ENCODE results near the gene CDC26. TPM values are rescaled to one million over a fixed set of nuclear protein-coding genes. Genes with fewer than 3 reads are reported as not detected.
"Not testable (repeated sequence)": the region's sequence is repeated elsewhere in the genome, so short reads cannot be mapped to it uniquely, and the experiment has no call there.

Gene CDC26
- total RNA-seq, 1 donor from 2014 or later: 27.7 TPM

DNA sequence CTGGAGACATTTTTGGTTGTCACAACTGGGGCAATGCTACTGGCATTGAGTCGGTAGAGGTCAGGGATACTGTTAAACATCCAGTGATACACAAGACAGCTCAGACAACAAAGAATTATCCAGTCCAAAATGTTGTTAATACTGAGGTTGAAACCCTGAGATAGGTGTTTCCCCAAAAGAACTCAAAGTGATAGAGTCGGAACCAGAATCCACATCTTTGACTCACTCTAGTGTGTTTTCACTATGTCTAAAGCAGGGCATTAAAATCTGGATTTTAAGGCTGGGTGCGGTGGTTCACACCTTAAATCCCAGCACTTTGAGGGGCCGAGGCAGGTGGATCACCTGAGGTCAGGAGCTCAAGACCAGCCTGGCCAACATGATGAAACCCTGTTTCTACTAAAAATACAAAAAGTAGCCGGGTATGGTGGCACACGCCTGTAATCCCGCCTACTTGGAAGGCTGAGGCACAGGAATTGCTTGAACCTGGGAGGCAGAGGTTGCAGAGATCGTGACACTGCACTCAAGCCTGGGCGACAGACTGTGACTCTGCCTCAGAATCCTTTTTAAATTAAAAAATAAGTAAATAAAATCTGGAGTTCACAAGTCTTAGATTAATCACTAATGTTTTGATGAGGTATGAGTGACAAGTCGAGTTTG, 37.0 kb downstream of the CDC26 start:
- no peaks in the 10 kb centered on the region for H3K27me3 Mint-ChIP-seq (ENCODE audit: low read depth)

GRCh38 chr9:113237026-113237425, 38.3 kb downstream of the CDC26 start:
- no peak for DNase-seq (ENCODE audit: low spot score in 2 of 2, unreplicated experiment in 2 of 2)
- H3K4me1 Mint-ChIP-seq: peaks cover 15% of the 10 kb centered on the region
- H3K27me3 Mint-ChIP-seq (ENCODE audit: low read depth): no peaks in the 10 kb centered on the region
- no peak overlapping the region for H3K27ac Mint-ChIP-seq
- TF ChIP-seq CTCF (IDR thresholded peaks at IDR 0.05; ENCODE audit: unreplicated experiment): no peak
- no peaks in the 10 kb centered on the region for H3K9me3 Mint-ChIP-seq
- no peak overlapping the region for H3K4me3 Mint-ChIP-seq
- H3K36me3 Mint-ChIP-seq: no peaks in the 10 kb centered on the region

More for the DNA sequence above, 37.0 kb downstream of the CDC26 start:
- no peak for DNase-seq (ENCODE audit: low spot score in 2 of 2, unreplicated experiment in 2 of 2)
- Mint-ChIP-seq H3K4me3 (no peak overlapping the region), H3K9me3 (no peaks in the 10 kb centered on the region), H3K36me3 (no peaks in the 10 kb centered on the region), H3K27ac (no peak overlapping the region), H3K4me1 (peaks cover 13% of the 10 kb centered on the region)
- no peak for TF ChIP-seq CTCF (IDR thresholded peaks at IDR 0.05; ENCODE audit: unreplicated experiment)

DNA sequence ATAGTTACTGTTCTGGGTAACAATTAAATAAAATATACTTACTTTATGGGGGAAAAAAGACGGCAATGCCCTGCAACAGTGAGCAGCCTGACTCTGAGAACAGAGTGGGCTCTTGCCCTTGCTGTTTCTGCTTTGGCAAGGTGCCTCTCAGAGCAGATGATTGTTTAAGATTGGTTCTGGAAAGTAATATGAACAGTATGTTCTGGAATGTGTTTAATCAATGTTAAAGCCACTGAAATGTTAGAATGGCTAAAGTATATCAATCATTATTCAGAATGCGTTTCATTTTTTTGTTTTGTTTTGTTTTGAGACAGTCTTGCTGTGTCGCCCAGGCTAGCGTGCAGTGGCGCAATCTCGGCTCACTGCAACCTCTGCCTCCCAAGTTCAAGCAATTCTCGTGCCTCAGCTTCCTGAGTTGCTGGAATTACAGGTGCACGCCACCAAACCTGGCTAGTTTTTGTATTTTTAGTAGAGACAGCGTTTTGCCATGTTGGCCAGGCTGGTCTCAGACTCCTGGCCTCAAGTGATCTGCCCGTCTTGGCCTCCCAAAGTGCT, 39.6 kb downstream of the CDC26 start:
- H3K36me3 Mint-ChIP-seq; DNase-seq (ENCODE audit: low spot score in 2 of 2, unreplicated experiment in 2 of 2); H3K9me3 Mint-ChIP-seq; H3K27me3 Mint-ChIP-seq (ENCODE audit: low read depth); H3K27ac Mint-ChIP-seq; H3K4me3 Mint-ChIP-seq: not testable (repeated sequence)
- peaks cover 10% of the 10 kb centered on the region for H3K4me1 Mint-ChIP-seq

DNA sequence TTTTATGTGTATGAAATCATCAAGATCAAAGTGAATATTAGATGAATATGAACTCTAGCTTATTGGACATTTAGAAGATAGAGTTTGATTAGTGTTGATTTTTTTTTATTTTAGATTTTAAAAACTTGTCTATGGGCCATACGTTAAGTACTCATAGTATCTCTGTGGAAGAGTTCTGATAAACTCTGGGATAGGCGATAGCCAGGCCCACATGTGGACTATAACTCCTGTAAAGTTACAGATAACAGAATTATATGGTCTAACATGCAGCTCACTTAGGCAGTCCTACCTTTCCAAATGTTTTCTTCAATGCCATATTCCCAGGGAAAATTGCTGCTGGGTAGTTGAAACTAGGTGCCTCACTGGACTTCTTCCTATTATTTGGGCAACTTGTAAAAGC, 43.7 kb downstream of the CDC26 start:
- no peaks in the 10 kb centered on the region for H3K9me3 Mint-ChIP-seq
- H3K27me3 Mint-ChIP-seq (ENCODE audit: low read depth): no peaks in the 10 kb centered on the region
- TF ChIP-seq CTCF (IDR thresholded peaks at IDR 0.05; ENCODE audit: unreplicated experiment): no peak
- H3K27ac Mint-ChIP-seq: no peak overlapping the region
- DNase-seq (ENCODE audit: low spot score in 2 of 2, unreplicated experiment in 2 of 2): no peak
- H3K36me3 Mint-ChIP-seq: no peaks in the 10 kb centered on the region
- H3K4me3 Mint-ChIP-seq: no peak overlapping the region
- peaks cover 3% of the 10 kb centered on the region for H3K4me1 Mint-ChIP-seq

- Mint-ChIP-seq H3K4me3 (no peak overlapping the region), H3K9me3 (no peaks in the 10 kb centered on the region), H3K27ac (no peak overlapping the region), H3K36me3 (peaks cover 6% of the 10 kb centered on the region), H3K4me1 (peaks cover 8% of the 10 kb centered on the region), H3K27me3 (ENCODE audit: low read depth) (no peaks in the 10 kb centered on the region)
- TF ChIP-seq CTCF (IDR thresholded peaks at IDR 0.05; ENCODE audit: unreplicated experiment): no peak
- no peak for DNase-seq (ENCODE audit: low spot score in 2 of 2, unreplicated experiment in 2 of 2)
Measured at GRCh38 chr9:113228130-113228665, 47.2 kb downstream of the CDC26 start.

DNA sequence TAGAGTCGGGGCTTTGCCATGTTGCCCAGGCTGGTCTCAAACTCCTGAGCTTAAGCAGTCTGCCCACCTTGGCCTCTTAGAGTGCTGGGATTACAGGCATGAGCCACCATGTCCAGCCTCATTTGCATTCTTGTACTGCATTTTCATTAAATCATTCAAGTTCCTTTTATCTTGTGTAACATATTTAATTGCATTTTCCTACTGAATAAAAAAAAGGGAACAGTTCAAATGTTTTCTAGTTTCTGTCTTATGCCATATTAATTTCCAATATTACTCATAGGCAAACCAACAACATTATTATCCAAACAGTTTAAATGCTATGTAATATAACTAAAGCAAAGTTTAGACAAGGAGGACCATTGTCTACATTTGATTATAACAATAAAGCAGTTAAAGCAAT, 47.9 kb downstream of the CDC26 start:
- Mint-ChIP-seq H3K4me3 (no peak overlapping the region), H3K27me3 (ENCODE audit: low read depth) (no peaks in the 10 kb centered on the region), H3K4me1 (peaks cover 13% of the 10 kb centered on the region), H3K27ac (no peak overlapping the region), H3K36me3 (peaks cover 6% of the 10 kb centered on the region), H3K9me3 (no peaks in the 10 kb centered on the region)
- DNase-seq (ENCODE audit: low spot score in 2 of 2, unreplicated experiment in 2 of 2): no peak
- TF ChIP-seq CTCF (IDR thresholded peaks at IDR 0.05; ENCODE audit: unreplicated experiment): no peak

Data from mesothelial cell of epicardium (in vitro differentiated cells).